ENCODE measurements around the gene ST6GALNAC6.
"Not testable (repeated sequence)": the region's sequence is repeated elsewhere in the genome, so short reads cannot be mapped to it uniquely, and the experiment has no call there.

ST6GALNAC6 gene

GRCh38 chr9:127852829-127853228 lies 46.6 kb downstream of the ST6GALNAC6 start:
- no peak for DNase-seq

DNA sequence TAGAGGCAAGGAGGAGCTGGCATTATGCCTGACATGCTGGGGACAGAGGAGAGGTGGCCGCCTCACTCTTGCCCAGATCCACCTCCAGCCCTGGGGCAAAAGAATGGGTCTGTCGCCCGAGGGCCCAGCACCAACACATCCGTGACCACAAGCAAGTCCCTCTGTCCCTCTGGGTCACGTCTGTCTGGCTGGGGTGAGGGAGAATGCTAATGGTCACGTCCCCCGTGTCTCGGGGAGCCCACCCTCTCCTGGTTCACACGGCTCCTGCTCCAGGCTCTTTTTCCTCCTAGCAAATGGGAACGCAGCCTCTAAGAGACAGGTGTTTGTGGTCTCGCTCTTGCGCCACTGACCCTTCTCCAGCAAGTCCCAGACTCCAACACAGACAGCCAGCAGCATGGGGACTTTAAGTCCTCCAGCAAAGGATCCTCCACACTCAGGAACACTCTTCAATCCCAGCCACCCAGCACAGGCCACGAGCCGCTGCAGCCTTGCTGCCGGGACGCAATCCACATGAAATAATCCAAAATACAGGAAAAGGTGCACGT lies 49.0 kb downstream of the ST6GALNAC6 start:
- DNase-seq: no peak

- DNase-seq: no peak
These were observed 50.5 kb downstream of the ST6GALNAC6 start for GRCh38 chr9:127848756-127849504.

DNA sequence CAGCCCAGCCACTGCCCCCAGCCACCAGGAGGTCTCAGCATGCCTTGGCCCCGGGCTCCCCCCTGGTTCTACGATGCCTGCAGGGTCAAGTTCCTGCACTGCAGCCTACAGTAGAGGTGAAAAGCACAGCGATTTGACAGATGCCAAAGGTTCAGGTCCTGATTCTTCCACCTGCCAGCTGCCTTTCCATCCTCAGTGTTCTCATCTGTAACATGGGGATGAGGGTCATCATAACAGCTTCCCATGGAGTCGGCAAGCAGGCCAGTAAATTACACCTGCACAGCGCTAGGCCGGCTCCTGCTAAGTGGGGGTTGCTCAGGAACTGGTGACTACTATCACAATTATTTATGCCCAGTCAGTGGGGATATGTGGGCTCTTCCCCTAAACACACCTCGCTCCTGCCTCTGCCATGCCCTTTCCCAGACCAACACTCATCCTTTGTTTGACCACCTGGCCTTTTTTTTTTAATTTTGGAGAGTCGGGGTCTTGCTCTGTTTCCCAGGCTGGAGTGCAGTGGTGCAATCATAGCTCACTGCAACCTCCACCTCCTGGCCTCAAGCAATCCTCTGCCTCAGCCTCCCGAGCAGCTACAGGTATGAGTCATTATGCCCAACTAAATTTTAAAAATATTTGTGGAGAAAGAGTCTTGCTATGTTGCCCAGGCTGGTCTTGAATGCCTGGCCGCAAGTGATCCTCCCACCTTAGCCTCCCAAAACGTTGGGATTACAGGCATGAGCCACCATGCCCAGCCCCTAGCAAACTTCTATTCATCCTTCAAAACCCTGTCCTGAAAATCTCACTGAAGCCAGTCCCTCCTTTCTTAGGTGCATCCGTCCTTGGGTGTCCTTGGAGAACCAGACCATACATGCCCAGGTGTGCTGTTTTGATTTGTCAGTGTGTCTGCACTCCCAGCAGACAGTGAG lies 51.3 kb downstream of the ST6GALNAC6 start:
- DNase-seq: no peak

DNA sequence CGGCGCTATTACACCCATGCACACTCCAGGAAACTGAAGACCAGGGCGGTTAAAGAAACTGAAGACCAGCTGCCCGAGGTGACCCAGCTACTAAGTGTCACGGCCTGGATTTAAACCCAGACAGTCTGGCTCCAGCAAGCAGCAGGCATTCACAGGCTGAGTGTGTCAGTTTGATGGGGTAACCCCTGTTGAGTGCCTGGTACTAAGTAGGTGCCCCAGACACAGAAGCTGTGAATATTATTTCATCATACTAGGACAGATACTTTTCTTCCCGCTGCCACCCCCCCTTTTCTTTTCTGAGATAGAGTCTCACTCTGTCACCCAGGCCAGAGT lies 52.3 kb downstream of the ST6GALNAC6 start:
- no peak for DNase-seq

GRCh38 chr9:127846443-127847177 lies 52.8 kb downstream of the ST6GALNAC6 start:
- DNase-seq: no peak

- not testable (repeated sequence) for DNase-seq
These were observed 53.8 kb downstream of the ST6GALNAC6 start for GRCh38 chr9:127845619-127846018.

GRCh38 chr9:127844821-127845359 lies 54.5 kb downstream of the ST6GALNAC6 start:
- no peak for DNase-seq

- no peak for DNase-seq
These were observed 58.1 kb downstream of the ST6GALNAC6 start for GRCh38 chr9:127841087-127841835.

GRCh38 chr9:127838375-127839078 lies 60.9 kb downstream of the ST6GALNAC6 start:
- no peak for DNase-seq

DNA sequence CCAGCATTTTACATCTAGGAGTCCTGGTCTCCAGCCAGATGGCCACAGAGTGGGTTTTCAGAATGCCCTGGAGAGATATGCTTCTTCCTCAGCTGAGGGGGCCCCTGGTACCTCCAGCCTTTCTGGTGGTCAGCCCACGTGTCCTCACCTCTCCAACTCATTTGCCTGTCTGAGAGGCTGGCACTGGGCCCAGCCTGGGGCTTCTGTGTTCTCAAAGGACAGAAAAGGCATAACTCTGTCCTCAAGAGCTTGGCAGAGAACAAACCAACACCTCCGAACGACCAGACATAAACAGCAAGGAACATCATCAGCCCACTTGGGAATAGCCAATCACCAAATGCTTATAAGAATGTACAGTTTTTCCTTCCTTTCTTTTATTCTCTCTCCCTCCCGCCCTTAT lies 62.1 kb downstream of the ST6GALNAC6 start:
- DNase-seq: no peak

DNA sequence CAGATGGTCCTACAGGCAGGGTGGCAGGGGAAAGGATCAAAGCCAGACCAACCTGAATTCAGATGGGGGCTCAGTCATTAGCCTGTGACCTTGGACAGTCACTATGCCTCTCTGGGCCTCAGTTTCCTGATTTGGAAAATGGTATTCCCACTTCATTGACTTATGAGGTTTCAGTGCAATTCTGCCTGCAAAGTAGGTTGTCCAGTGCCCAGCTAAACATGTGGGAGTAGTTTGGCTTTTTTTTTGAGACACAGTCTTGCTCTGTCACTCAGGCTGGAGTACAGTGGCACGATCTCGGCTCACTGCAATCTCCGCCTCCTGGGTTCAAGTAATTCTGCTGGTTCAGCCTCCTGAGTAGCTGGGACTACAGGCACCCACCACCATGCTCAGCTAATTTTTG lies 62.8 kb downstream of the ST6GALNAC6 start:
- not testable (repeated sequence) for DNase-seq

DNA sequence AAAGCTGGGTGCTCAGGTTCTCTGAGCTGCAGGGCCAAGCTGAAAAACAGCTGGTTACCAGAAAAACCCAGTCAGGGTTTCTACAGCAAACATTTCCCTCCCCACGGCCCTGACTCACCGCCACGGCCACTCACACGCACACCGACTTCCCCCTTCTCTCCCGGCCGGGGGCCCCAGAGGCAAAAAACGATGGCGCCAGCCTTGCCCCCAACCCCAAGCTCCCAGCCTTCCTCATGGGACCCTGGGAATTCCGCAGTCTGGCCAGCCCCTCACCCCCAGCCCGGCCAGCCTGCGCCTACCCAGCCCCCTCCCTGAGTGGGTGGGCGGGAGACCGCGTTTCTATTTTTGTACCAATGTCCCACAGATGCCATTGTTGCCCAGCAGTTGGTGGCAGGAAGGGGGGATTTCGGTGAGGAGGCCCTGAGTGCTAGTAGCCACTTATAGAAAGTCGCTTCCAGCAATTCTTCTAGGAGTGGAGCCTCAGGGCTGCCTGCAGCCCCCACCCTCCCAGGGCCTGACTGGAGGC lies 63.3 kb downstream of the ST6GALNAC6 start:
- DNase-seq: no peak

All from NCI-H1694 treated with DMSO at 0.1 percent for 48 hours (cell line).